HG02759 (cell line): Measurements from ENCODE around the gene BCL6.
"Not testable (repeated sequence)": the region's sequence is repeated elsewhere in the genome, so short reads cannot be mapped to it uniquely, and the experiment has no call there.

Source experiments
- ATAC-seq: cut with Tn5 transposase; IDR thresholded peaks from one replicate; pipeline ENCODE4 v1.9.1; 2021; ENCODE audit warnings: mild to moderate bottlenecking, moderate library complexity; ENCODE audit not compliant: unreplicated experiment

Gene BCL6

GRCh38 chr3:187681756-187682155 is 63.5 kb downstream of the BCL6 start:
- ATAC-seq = not testable (repeated sequence)

GRCh38 chr3:187679638-187680396 is 65.5 kb downstream of the BCL6 start:
- no peak for ATAC-seq

- no peak for ATAC-seq
Observed at GRCh38 chr3:187678726-187679268, 66.5 kb downstream of the BCL6 start.

- no peak for ATAC-seq
Observed at GRCh38 chr3:187677604-187678003, 67.7 kb downstream of the BCL6 start.

GRCh38 chr3:187673012-187673411 is 72.3 kb downstream of the BCL6 start:
- ATAC-seq = no peak
